ENCODE data around the gene PLCH2. TPM values are rescaled to one million over a fixed set of nuclear protein-coding genes. Genes with fewer than 3 reads are reported as not detected.

PLCH2 gene
- total RNA-seq, 4 donors from 2014 or later = not detected

DNA sequence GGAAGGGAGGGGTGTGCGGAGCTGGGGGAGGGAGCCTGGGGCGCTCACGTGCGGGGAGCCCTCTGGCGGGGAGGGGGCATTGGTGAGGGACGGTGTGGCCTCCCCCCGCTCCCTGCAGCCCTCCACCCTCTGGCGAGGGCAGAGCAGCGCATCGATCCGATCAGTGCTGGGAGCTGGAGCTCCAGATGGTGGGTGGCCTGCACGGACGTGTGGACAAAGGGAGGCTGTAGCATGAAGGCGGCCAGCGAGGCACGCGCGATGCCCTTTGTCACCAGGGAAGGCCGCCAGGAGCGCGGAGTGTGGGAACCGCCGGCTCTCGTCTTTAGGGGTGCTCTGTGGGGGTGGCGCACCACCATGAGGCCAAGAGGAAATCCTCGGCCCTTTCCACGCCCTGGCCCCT lies 59.4 kb downstream of the PLCH2 start:
- H3K9me3 ChIP-seq = no peaks in the 10 kb centered on the region
- H3K4me3 ChIP-seq = no peak overlapping the region
- DNase-seq = no peak
- H3K27ac ChIP-seq = no peak overlapping the region
- peaks cover 6 to 8% (median 8%) of the 10 kb centered on the region in 3 donors for H3K27me3 ChIP-seq
- TF ChIP-seq POLR2A (IDR thresholded peaks at IDR 0.05) (no peak), CTCF (IDR thresholded peaks at IDR 0.05 in 4 of 5, conservative IDR thresholded peaks at IDR 0.05 in 1 of 5) (no peak)
- intact Hi-C loops (cut with DNase I; ENCODE audit: low total_unique reads) (no loop called here), in situ Hi-C loops (cut with MboI; ENCODE audit: low sequenced_read_pairs in 4 of 4) (loop anchor here in 1 of 4 donors (25.0 kb wide), 1 partner anchor 323 kb away; no protein-coding TSS in a partner anchor)
- no peaks in the 10 kb centered on the region for H3K36me3 ChIP-seq
- H3K4me1 ChIP-seq = peaks cover 18 to 25% of the 10 kb centered on the region in 2 donors
- ATAC-seq = no peak

GRCh38 chr1:2535981-2536380 lies 59.9 kb downstream of the PLCH2 start:
- H3K4me1 ChIP-seq = peaks cover 13 to 20% of the 10 kb centered on the region in 2 donors
- intact Hi-C loops (cut with DNase I; ENCODE audit: low total_unique reads) = no loop called here

GRCh38 chr1:2537784-2538115 lies 61.7 kb downstream of the PLCH2 start:
- in situ Hi-C loops (cut with MboI; ENCODE audit: low sequenced_read_pairs in 4 of 4) = loop anchor here in 1 of 4 donors (25.0 kb wide), 1 partner anchor 325 kb away; no protein-coding TSS in a partner anchor
- peaks cover 15 to 18% (median 16%) of the 10 kb centered on the region in 3 donors for H3K27me3 ChIP-seq
- no peak for TF ChIP-seq POLR2A (IDR thresholded peaks at IDR 0.05)
- no peak for TF ChIP-seq CTCF (IDR thresholded peaks at IDR 0.05 in 4 of 5, conservative IDR thresholded peaks at IDR 0.05 in 1 of 5)

More at GRCh38 chr1:2535981-2536380, 59.9 kb downstream of the PLCH2 start:
- DNase-seq (no peak), ATAC-seq (no peak)
- Histone ChIP-seq H3K27me3 (peaks cover 8 to 13% (median 11%) of the 10 kb centered on the region in 3 donors), H3K36me3 (no peaks in the 10 kb centered on the region), H3K27ac (no peak overlapping the region), H3K9me3 (no peaks in the 10 kb centered on the region), H3K4me3 (no peak overlapping the region)
- in situ Hi-C loops (cut with MboI; ENCODE audit: low sequenced_read_pairs in 4 of 4) = loop anchor here in 1 of 4 donors (25.0 kb wide), 1 partner anchor 324 kb away; no protein-coding TSS in a partner anchor
- TF ChIP-seq CTCF (IDR thresholded peaks at IDR 0.05 in 4 of 5, conservative IDR thresholded peaks at IDR 0.05 in 1 of 5) = no peak
- TF ChIP-seq POLR2A (IDR thresholded peaks at IDR 0.05) = no peak

DNA sequence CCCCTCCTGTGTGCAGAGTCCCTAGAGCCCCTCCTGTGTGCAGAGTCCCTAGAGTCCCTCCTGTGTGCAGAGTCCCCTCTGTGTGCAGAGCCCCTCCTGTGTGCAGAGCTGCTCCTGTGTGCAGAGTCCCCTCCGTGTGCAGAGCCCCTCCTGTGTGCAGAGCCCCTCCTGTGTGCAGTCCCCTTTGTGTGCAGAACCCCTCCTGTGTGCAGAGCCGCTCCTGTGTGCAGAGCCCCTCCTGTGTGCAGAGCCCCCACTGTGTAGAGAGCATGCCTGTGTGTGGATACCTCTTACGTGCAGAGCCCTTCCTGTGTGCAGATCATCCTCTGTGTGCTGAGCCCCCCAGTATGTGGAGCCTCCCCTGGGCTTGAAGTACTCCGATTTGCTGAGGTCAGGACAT lies 62.3 kb downstream of the PLCH2 start:
- H3K4me1 ChIP-seq = no peaks in the 10 kb centered on the region
- in situ Hi-C loops (cut with MboI; ENCODE audit: low sequenced_read_pairs in 4 of 4) = loop anchor here in 1 of 4 donors (25.0 kb wide), 1 partner anchor 326 kb away; no protein-coding TSS in a partner anchor
- DNase-seq (no peak), ATAC-seq (no peak)
- no peaks in the 10 kb centered on the region for H3K36me3 ChIP-seq
- no peak overlapping the region for H3K27ac ChIP-seq
- peaks cover 15 to 22% (median 21%) of the 10 kb centered on the region in 3 donors for H3K27me3 ChIP-seq
- intact Hi-C loops (cut with DNase I; ENCODE audit: low total_unique reads) = no loop called here
- TF ChIP-seq POLR2A (IDR thresholded peaks at IDR 0.05) (no peak), CTCF (IDR thresholded peaks at IDR 0.05 in 4 of 5, conservative IDR thresholded peaks at IDR 0.05 in 1 of 5) (no peak)
- H3K9me3 ChIP-seq = no peaks in the 10 kb centered on the region
- no peak overlapping the region for H3K4me3 ChIP-seq

More at GRCh38 chr1:2537784-2538115, 61.7 kb downstream of the PLCH2 start:
- H3K36me3 ChIP-seq = no peaks in the 10 kb centered on the region
- H3K27ac ChIP-seq = no peak overlapping the region
- no peak for DNase-seq
- intact Hi-C loops (cut with DNase I; ENCODE audit: low total_unique reads) = no loop called here
- no peaks in the 10 kb centered on the region for H3K9me3 ChIP-seq
- H3K4me1 ChIP-seq = peaks cover 0 to 2% of the 10 kb centered on the region in 2 donors
- no peak overlapping the region for H3K4me3 ChIP-seq
- ATAC-seq = no peak

GRCh38 chr1:2538872-2539271 lies 62.8 kb downstream of the PLCH2 start:
- in situ Hi-C loops (cut with MboI; ENCODE audit: low sequenced_read_pairs in 4 of 4) = loop anchor here in 1 of 4 donors (25.0 kb wide), 1 partner anchor 327 kb away; no protein-coding TSS in a partner anchor
- no peak overlapping the region for H3K27ac ChIP-seq
- DNase-seq (no peak), ATAC-seq (no peak)
- no peaks in the 10 kb centered on the region for H3K9me3 ChIP-seq
- H3K4me1 ChIP-seq = peaks cover 0 to under 1% of the 10 kb centered on the region in 2 donors
- TF ChIP-seq CTCF (IDR thresholded peaks at IDR 0.05 in 4 of 5, conservative IDR thresholded peaks at IDR 0.05 in 1 of 5) (no peak), POLR2A (IDR thresholded peaks at IDR 0.05) (no peak)
- intact Hi-C loops (cut with DNase I; ENCODE audit: low total_unique reads) = no loop called here
- H3K36me3 ChIP-seq = no peaks in the 10 kb centered on the region
- no peak overlapping the region for H3K4me3 ChIP-seq
- peaks cover 15 to 27% (median 23%) of the 10 kb centered on the region in 3 donors for H3K27me3 ChIP-seq
